K562 (cell line): ENCODE results near the gene DRAXIN. TPM values are rescaled to one million over a fixed set of nuclear protein-coding genes. Genes with fewer than 3 reads are reported as not detected.

Experiments used
- C11orf30 ChIP-seq: fragments of 450-650 bp; IDR thresholded peaks from 2 replicates; pipeline ENCODE4 v1.6.1; 2016; ENCODE audit warnings: low read depth, mild to moderate bottlenecking
- HNRNPLL ChIP-seq: fragments of 200-400 bp; formaldehyde crosslinking; IDR thresholded peaks from 2 replicates; pipeline ENCODE4 v1.6.1; 2017; ENCODE audit warnings: low read length, low read depth, mild to moderate bottlenecking; ENCODE audit not compliant: poor library complexity, severe bottlenecking
- KHSRP ChIP-seq: fragments of 450-650 bp; IDR thresholded peaks from 2 replicates; pipeline ENCODE4 v1.6.1; 2017
- MCM2 ChIP-seq: fragments of 450-650 bp; IDR thresholded peaks from 2 replicates; pipeline ENCODE4 v1.6.1; 2017; ENCODE audit warnings: low read depth, mild to moderate bottlenecking
- NRF1 ChIP-seq, 2 experiments: fragments of 450-650 bp; IDR thresholded peaks in 1 of 2; conservative IDR thresholded peaks in 1 of 2; 2 replicates each; pipeline ENCODE4 v1.6.1; 2014; ENCODE audit warnings: mild to moderate bottlenecking in 2 of 2
- POU5F1 ChIP-seq: fragments of 150-350 bp; IDR thresholded peaks from 2 replicates; pipeline ENCODE4 v1.6.1; 2014; ENCODE audit warnings: borderline replicate concordance, low read length, low read depth, mild to moderate bottlenecking; ENCODE audit not compliant: partially characterized antibody
- SAP30 ChIP-seq: fragments of 200-600 bp; sonication (generic); IDR thresholded peaks from 2 replicates; pipeline ENCODE4 v1.6.1; 2012; ENCODE audit warnings: borderline replicate concordance, low read depth, mild to moderate bottlenecking, moderate library complexity, low read length, control low read depth, inconsistent platforms; ENCODE audit not compliant: insufficient read depth, poor library complexity, severe bottlenecking
- SETDB1 ChIP-seq: IDR thresholded peaks from one replicate; pipeline ENCODE4 v1.6.1; 2012; ENCODE audit warnings: low read length, control low read depth, inconsistent platforms
- YBX1 ChIP-seq: fragments of 450-650 bp; IDR thresholded peaks from 2 replicates; pipeline ENCODE4 v1.7.1; 2016; ENCODE audit warnings: mild to moderate bottlenecking
- ZNF408 ChIP-seq: fragments of 250-450 bp; sonication (Bioruptor Pico); IDR thresholded peaks from 2 replicates; pipeline ENCODE4 v1.4.0; 2020; ENCODE audit warnings: low read depth, mild to moderate bottlenecking, moderate library complexity
- ZNF830 ChIP-seq: fragments of 250-450 bp; sonication (Bioruptor Pico); IDR thresholded peaks from 2 replicates; pipeline ENCODE4 v1.5.0; 2021; ENCODE audit warnings: mild to moderate bottlenecking
- polyA plus RNA-seq, 8 experiments: library from polyadenylated mRNA; depleted of rRNA in 4 of 8; stranded (reverse) in 5 of 8; unstranded in 3 of 8; fragments of >200 nt; fragmentation: Nextera tagmentation in 2 of 8; fragmentation: Illumina TruSeq in 1 of 8; extraction: Ambion mirVana in 2 of 8; extraction: Trizol in 1 of 8; gene quantifications; 2 replicates each; pipeline versions ENCODE4 v1.2.1 to v1.2.3, GENCODE V29; 2011 to 2014; ENCODE audit warnings: inconsistent platforms in 1 of 8, missing spikeins in 1 of 8
- total RNA-seq, 7 experiments: library from RNA; depleted of rRNA in 6 of 7; stranded (reverse); fragments of >200 nt in 6 of 7; fragmentation: Illumina TruSeq in 2 of 7; extraction: Trizol in 2 of 7; gene quantifications; 2 replicates each; pipeline versions ENCODE4 v1.2.1 to v1.2.3, GENCODE V29; 2011 to 2021; ENCODE audit warnings: low replicate concordance in 1 of 7
- TF ChIP-seq, protein P1 (sequence below): sonication (generic); formaldehyde crosslinking; IDR thresholded peaks from 2 replicates; pipeline ENCODE4 v1.4.0; 2020; ENCODE audit warnings: mild to moderate bottlenecking, missing genetic modification reagents
- TF ChIP-seq, protein P2 (sequence below): sonication (generic); formaldehyde crosslinking; IDR thresholded peaks from 2 replicates; pipeline ENCODE4 v1.8.0; 2023; ENCODE audit warnings: mild to moderate bottlenecking, missing genetic modification reagents
- TF ChIP-seq, protein P3 (sequence below): fragments of 450-650 bp; formaldehyde crosslinking; IDR thresholded peaks from 2 replicates; pipeline ENCODE4 v1.4.0; 2020; ENCODE audit warnings: mild to moderate bottlenecking, moderate library complexity

Gene DRAXIN
- total and polyA plus RNA-seq, 9 of the 15 experiments (the other 6 are each of a cell fraction or from before 2014, with no cell fraction given): 0.01 to 0.04 (median 0.01) TPM; not detected in 6

DNA sequence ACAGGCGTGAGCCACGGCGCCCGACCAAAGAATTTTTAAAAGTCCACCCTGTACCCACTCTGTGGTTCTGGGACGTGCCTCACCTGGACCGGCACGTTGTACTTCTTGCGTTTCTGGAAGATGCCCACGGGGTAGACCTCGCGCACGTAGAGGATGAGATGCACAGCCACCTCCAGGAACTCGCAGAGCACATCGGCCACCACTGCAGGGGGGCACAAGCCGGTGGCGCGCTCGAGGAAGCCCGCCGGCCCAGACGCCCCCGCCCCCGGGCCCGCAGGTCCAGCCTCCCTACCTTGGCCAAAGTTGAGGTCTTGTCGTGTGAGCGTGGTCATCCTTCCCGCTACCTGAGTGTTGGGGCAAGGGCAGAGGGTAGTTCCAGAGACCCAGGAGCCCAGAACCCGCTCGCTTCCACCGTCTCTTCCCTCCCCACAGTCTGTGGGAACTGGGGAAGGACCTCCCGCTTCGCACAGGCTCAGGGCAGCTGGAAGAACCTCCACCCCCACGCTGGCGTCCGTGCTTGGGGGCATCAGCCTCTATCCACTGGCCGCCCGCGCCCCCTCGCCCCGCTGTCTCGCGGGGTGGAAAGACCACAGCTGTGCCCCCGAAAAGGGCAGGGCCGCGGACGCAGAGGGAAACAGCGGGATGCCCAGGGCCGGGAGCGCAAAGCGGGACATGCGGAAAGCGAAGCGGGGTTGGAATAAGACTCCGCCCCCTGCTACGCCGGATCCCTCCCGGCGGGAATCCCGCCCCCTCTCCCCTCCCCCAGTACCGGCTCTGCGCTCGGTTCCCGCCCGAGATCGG is 11.0 kb upstream of the DRAXIN start (continued):
- TF ChIP-seq KHSRP: no peak
- TF ChIP-seq NRF1 (conservative IDR thresholded peaks at IDR 0.05 in 1 of 2, IDR thresholded peaks at IDR 0.05 in 1 of 2): no peak
- TF ChIP-seq HNRNPLL: peak; percentile 33
- 0 out of 2 replicates have a peak, but pooled peaks have one; percentile 51 for TF ChIP-seq ZNF830 (CRISPR knock-in tag)
- no peak for TF ChIP-seq POU5F1
- 0 out of 2 replicates have a peak, but pooled peaks have one; percentile 39 for TF ChIP-seq ZNF408 (CRISPR knock-in tag)
- TF ChIP-seq SAP30: peak; percentile 69
- TF ChIP-seq, protein P1, sequence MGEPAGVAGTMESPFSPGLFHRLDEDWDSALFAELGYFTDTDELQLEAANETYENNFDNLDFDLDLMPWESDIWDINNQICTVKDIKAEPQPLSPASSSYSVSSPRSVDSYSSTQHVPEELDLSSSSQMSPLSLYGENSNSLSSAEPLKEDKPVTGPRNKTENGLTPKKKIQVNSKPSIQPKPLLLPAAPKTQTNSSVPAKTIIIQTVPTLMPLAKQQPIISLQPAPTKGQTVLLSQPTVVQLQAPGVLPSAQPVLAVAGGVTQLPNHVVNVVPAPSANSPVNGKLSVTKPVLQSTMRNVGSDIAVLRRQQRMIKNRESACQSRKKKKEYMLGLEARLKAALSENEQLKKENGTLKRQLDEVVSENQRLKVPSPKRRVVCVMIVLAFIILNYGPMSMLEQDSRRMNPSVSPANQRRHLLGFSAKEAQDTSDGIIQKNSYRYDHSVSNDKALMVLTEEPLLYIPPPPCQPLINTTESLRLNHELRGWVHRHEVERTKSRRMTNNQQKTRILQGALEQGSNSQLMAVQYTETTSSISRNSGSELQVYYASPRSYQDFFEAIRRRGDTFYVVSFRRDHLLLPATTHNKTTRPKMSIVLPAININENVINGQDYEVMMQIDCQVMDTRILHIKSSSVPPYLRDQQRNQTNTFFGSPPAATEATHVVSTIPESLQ (CRISPR knock-in tag): peak; percentile 41
- TF ChIP-seq, protein P2, sequence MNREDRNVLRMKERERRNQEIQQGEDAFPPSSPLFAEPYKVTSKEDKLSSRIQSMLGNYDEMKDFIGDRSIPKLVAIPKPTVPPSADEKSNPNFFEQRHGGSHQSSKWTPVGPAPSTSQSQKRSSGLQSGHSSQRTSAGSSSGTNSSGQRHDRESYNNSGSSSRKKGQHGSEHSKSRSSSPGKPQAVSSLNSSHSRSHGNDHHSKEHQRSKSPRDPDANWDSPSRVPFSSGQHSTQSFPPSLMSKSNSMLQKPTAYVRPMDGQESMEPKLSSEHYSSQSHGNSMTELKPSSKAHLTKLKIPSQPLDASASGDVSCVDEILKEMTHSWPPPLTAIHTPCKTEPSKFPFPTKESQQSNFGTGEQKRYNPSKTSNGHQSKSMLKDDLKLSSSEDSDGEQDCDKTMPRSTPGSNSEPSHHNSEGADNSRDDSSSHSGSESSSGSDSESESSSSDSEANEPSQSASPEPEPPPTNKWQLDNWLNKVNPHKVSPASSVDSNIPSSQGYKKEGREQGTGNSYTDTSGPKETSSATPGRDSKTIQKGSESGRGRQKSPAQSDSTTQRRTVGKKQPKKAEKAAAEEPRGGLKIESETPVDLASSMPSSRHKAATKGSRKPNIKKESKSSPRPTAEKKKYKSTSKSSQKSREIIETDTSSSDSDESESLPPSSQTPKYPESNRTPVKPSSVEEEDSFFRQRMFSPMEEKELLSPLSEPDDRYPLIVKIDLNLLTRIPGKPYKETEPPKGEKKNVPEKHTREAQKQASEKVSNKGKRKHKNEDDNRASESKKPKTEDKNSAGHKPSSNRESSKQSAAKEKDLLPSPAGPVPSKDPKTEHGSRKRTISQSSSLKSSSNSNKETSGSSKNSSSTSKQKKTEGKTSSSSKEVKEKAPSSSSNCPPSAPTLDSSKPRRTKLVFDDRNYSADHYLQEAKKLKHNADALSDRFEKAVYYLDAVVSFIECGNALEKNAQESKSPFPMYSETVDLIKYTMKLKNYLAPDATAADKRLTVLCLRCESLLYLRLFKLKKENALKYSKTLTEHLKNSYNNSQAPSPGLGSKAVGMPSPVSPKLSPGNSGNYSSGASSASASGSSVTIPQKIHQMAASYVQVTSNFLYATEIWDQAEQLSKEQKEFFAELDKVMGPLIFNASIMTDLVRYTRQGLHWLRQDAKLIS: 0 out of 2 replicates have a peak, but pooled peaks have one; percentile 17
- TF ChIP-seq YBX1: no peak
- no peak for TF ChIP-seq MCM2
- TF ChIP-seq, protein P3, sequence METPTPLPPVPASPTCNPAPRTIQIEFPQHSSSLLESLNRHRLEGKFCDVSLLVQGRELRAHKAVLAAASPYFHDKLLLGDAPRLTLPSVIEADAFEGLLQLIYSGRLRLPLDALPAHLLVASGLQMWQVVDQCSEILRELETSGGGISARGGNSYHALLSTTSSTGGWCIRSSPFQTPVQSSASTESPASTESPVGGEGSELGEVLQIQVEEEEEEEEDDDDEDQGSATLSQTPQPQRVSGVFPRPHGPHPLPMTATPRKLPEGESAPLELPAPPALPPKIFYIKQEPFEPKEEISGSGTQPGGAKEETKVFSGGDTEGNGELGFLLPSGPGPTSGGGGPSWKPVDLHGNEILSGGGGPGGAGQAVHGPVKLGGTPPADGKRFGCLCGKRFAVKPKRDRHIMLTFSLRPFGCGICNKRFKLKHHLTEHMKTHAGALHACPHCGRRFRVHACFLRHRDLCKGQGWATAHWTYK (CRISPR knock-in tag): peak; percentile 39; the same call in 1 of the 2 replicates
- no peak for TF ChIP-seq C11orf30
- no peak for TF ChIP-seq SETDB1
